Retinal pigment epithelial cell (primary cell): Measurements from ENCODE around the gene PLAGL2.

ENCODE experiments used
- DNase-seq: peaks from one replicate; pipeline ENCODE4 v3.0.0-alpha.2; 2010; ENCODE audit warnings: low read depth
- H3K4me3 ChIP-seq: 2 replicates; pipeline ENCODE4 v1.5.1; 2011; ENCODE audit warnings: mild to moderate bottlenecking, low read length, control low read depth, moderate library complexity
- CTCF ChIP-seq: conservative IDR thresholded peaks from 2 replicates; pipeline ENCODE4 v1.5.1; 2011; ENCODE audit warnings: low read depth, low read length, control low read depth, inconsistent platforms

Gene PLAGL2

GRCh38 chr20:32144898-32145662 lies 62.5 kb downstream of the PLAGL2 start:
- no peak for DNase-seq
- no peak for TF ChIP-seq CTCF
- H3K4me3 ChIP-seq, result no peak overlapping the region

- DNase-seq, result no peak
- no peak overlapping the region for H3K4me3 ChIP-seq
- TF ChIP-seq CTCF, result no peak
These were observed 64.6 kb downstream of the PLAGL2 start for GRCh38 chr20:32142991-32143390.
